ENCODE measurements around the gene ATG5.

Gene ATG5

DNA sequence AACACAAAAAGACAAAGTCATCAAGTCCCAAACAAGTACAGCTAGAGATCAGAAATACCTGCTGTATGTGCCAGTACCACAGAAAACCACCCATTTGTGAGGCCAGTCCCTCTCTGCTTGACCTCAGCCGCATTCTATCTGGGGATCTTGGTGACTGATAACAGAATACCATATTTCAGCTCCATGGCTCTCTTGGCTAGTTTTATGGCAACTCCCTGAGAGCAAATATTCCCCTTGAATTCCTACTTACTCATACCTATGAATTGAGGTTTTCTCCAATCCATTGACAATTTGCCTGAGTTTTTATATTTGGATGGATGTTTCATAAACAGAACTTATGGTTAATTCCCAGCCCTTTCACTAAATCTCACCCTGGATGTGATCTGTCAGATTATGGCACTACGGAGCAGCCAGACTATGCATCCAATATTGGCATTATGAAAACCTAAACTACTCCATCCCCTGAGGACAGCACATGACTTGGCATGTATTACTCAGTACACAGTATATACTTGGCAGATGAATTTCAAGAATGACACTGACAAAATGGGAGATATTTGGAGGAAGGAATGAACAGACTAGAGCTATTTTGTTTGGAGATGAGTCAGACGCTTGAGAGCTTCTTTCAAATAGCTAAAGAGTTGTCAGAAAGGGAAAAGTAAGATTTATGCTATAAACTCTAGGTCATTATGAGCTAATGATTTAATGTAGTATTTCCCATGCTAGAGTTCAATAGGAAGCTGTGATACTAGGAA is 143.7 kb downstream of the ATG5 start:
- H3K27ac ChIP-seq (ENCODE audit: extremely low read depth, low read depth, low read length), result no peak overlapping the region
- CTCF ChIA-PET, result interaction anchor here (0.6 to 0.9 kb wide), 4 partner anchors 9 to 119 kb away, joined by 3 to 5 read pairs (median 3); no protein-coding TSS in a partner anchor
- POLR2A ChIA-PET, result no interaction called here

DNA sequence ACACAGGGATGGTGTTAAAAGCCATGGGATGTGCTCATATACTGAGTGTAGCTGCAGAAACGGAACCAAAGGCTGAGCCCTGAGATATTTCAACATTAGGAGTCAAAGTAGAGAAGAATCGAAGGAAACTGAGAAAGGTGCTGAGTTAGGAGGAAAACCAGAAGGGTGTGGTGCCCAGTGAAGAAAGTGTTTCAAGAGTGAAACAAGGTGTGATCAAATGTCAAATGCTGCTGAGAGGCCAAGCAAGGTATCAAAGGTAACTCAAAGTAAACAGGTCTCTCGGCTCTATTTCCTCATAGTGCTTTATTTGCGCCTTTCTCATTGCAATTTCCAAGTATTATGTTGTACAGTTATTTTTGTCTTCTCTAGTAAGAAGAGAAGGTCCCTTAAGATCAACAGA is 145.4 kb downstream of the ATG5 start:
- ChIA-PET POLR2A (no interaction called here), CTCF (no interaction called here)
- Histone ChIP-seq H3K4me3 (ENCODE audit: low read depth, low read length) (no peak overlapping the region), H3K9me3 (ENCODE audit: control insufficient read depth, insufficient read depth, low read depth, low read length) (no peaks in the 10 kb centered on the region), H3K36me3 (ENCODE audit: control insufficient read depth in 2 of 2, insufficient read depth in 1 of 2, low read length in 2 of 2) (no peaks in the 10 kb centered on the region), H3K4me1 (ENCODE audit: control insufficient read depth, insufficient read depth, low read length) (no peaks in the 10 kb centered on the region), H3K27ac (ENCODE audit: extremely low read depth, low read depth, low read length) (no peak overlapping the region)
- TF ChIP-seq ZNF660 (tag by site-specific recombination; IDR thresholded peaks at IDR 0.05) (no peak), GLIS2 (tag by site-specific recombination; IDR thresholded peaks at IDR 0.05) (no peak), ZNF416 (tag by site-specific recombination; IDR thresholded peaks at IDR 0.05) (no peak), ZNF423 (tag by site-specific recombination; IDR thresholded peaks at IDR 0.05) (no peak), ZNF596 (tag by site-specific recombination; IDR thresholded peaks at IDR 0.05) (no peak), RBAK (tag by site-specific recombination; IDR thresholded peaks at IDR 0.05) (no peak), ZBTB17 (tag by site-specific recombination; IDR thresholded peaks at IDR 0.05) (no peak), ZNF24 (tag by site-specific recombination; IDR thresholded peaks at IDR 0.05) (no peak), ZNF548 (tag by site-specific recombination; IDR thresholded peaks at IDR 0.05) (no peak), ZNF558 (tag by site-specific recombination; IDR thresholded peaks at IDR 0.05) (no peak), ZFP41 (tag by site-specific recombination; IDR thresholded peaks at IDR 0.05; ENCODE audit: borderline replicate concordance) (no peak), ZNF2 (tag by site-specific recombination; IDR thresholded peaks at IDR 0.05) (no peak), ZNF521 (tag by site-specific recombination; IDR thresholded peaks at IDR 0.05) (no peak), ZNF501 (tag by site-specific recombination; IDR thresholded peaks at IDR 0.05) (no peak)
- TF ChIP-seq, protein P1, sequence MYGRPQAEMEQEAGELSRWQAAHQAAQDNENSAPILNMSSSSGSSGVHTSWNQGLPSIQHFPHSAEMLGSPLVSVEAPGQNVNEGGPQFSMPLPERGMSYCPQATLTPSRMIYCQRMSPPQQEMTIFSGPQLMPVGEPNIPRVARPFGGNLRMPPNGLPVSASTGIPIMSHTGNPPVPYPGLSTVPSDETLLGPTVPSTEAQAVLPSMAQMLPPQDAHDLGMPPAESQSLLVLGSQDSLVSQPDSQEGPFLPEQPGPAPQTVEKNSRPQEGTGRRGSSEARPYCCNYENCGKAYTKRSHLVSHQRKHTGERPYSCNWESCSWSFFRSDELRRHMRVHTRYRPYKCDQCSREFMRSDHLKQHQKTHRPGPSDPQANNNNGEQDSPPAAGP (tag by site-specific recombination; IDR thresholded peaks at IDR 0.05), result no peak
- TF ChIP-seq, protein P2, sequence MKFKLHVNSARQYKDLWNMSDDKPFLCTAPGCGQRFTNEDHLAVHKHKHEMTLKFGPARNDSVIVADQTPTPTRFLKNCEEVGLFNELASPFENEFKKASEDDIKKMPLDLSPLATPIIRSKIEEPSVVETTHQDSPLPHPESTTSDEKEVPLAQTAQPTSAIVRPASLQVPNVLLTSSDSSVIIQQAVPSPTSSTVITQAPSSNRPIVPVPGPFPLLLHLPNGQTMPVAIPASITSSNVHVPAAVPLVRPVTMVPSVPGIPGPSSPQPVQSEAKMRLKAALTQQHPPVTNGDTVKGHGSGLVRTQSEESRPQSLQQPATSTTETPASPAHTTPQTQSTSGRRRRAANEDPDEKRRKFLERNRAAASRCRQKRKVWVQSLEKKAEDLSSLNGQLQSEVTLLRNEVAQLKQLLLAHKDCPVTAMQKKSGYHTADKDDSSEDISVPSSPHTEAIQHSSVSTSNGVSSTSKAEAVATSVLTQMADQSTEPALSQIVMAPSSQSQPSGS (tag by site-specific recombination; IDR thresholded peaks at IDR 0.05; ENCODE audit: low read depth), result no peak
- TF ChIP-seq, protein P3, sequence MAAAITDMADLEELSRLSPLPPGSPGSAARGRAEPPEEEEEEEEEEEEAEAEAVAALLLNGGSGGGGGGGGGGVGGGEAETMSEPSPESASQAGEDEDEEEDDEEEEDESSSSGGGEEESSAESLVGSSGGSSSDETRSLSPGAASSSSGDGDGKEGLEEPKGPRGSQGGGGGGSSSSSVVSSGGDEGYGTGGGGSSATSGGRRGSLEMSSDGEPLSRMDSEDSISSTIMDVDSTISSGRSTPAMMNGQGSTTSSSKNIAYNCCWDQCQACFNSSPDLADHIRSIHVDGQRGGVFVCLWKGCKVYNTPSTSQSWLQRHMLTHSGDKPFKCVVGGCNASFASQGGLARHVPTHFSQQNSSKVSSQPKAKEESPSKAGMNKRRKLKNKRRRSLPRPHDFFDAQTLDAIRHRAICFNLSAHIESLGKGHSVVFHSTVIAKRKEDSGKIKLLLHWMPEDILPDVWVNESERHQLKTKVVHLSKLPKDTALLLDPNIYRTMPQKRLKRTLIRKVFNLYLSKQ (tag by site-specific recombination; IDR thresholded peaks at IDR 0.05; ENCODE audit: borderline replicate concordance), result no peak

More for the DNA sequence above, 143.7 kb downstream of the ATG5 start:
- Histone ChIP-seq H3K4me3 (ENCODE audit: low read depth, low read length) (no peak overlapping the region), H3K9me3 (ENCODE audit: control insufficient read depth, insufficient read depth, low read depth, low read length) (no peaks in the 10 kb centered on the region), H3K4me1 (ENCODE audit: control insufficient read depth, insufficient read depth, low read length) (no peaks in the 10 kb centered on the region), H3K36me3 (ENCODE audit: control insufficient read depth in 2 of 2, insufficient read depth in 1 of 2, low read length in 2 of 2) (peaks cover 0 to 7% of the 10 kb centered on the region in 2 experiments; a peak in 1 of 3 replicates)
- TF ChIP-seq, protein P1 (tag by site-specific recombination; IDR thresholded peaks at IDR 0.05), result no peak
- TF ChIP-seq ZNF560 (tag by site-specific recombination; IDR thresholded peaks at IDR 0.05; ENCODE audit: borderline replicate concordance) (no peak), ZNF623 (tag by site-specific recombination; IDR thresholded peaks at IDR 0.05) (no peak), ZBTB17 (tag by site-specific recombination; IDR thresholded peaks at IDR 0.05) (no peak), KLF9 (tag by site-specific recombination; IDR thresholded peaks at IDR 0.05; ENCODE audit: low read depth) (no peak), ZNF571 (tag by site-specific recombination; IDR thresholded peaks at IDR 0.05) (no peak), ZNF548 (tag by site-specific recombination; IDR thresholded peaks at IDR 0.05) (no peak), ZNF274 (IDR thresholded peaks at IDR 0.05; ENCODE audit: low read length) (no peak), ZNF274 (tag by site-specific recombination; IDR thresholded peaks at IDR 0.05; ENCODE audit: borderline replicate concordance) (no peak), IKZF3 (tag by site-specific recombination; IDR thresholded peaks at IDR 0.05) (no peak), ZNF624 (tag by site-specific recombination; IDR thresholded peaks at IDR 0.05) (no peak), ZNF747 (tag by site-specific recombination; IDR thresholded peaks at IDR 0.05) (no peak), KLF1 (tag by site-specific recombination; IDR thresholded peaks at IDR 0.05) (no peak), ZNF707 (tag by site-specific recombination; IDR thresholded peaks at IDR 0.05) (no peak), ZNF174 (tag by site-specific recombination; IDR thresholded peaks at IDR 0.05) (no peak), ZNF2 (tag by site-specific recombination; IDR thresholded peaks at IDR 0.05) (no peak), ZNF366 (tag by site-specific recombination; conservative IDR thresholded peaks at IDR 0.05) (no peak), SCRT1 (tag by site-specific recombination; IDR thresholded peaks at IDR 0.05; ENCODE audit: borderline replicate concordance) (no peak), ZNF138 (tag by site-specific recombination; IDR thresholded peaks at IDR 0.05; ENCODE audit: borderline replicate concordance) (no peak), ZNF155 (tag by site-specific recombination; IDR thresholded peaks at IDR 0.05) (no peak)
- TF ChIP-seq, protein P4, sequence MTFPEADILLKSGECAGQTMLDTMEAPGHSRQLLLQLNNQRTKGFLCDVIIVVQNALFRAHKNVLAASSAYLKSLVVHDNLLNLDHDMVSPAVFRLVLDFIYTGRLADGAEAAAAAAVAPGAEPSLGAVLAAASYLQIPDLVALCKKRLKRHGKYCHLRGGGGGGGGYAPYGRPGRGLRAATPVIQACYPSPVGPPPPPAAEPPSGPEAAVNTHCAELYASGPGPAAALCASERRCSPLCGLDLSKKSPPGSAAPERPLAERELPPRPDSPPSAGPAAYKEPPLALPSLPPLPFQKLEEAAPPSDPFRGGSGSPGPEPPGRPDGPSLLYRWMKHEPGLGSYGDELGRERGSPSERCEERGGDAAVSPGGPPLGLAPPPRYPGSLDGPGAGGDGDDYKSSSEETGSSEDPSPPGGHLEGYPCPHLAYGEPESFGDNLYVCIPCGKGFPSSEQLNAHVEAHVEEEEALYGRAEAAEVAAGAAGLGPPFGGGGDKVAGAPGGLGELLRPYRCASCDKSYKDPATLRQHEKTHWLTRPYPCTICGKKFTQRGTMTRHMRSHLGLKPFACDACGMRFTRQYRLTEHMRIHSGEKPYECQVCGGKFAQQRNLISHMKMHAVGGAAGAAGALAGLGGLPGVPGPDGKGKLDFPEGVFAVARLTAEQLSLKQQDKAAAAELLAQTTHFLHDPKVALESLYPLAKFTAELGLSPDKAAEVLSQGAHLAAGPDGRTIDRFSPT (tag by site-specific recombination; IDR thresholded peaks at IDR 0.05), result no peak

Data from HEK293 (cell line).